T-helper 1 cell (primary cell): Measurements from ENCODE around the gene GOLGA6L9.
A peak's percentile ranks its signal among the peaks of the same experiment; 100 is the strongest.
"Not testable (repeated sequence)": the region's sequence is repeated elsewhere in the genome, so short reads cannot be mapped to it uniquely, and the experiment has no call there.

Experiments used
- DNase-seq, 5 donors: peaks; one replicate each; pipeline ENCODE4 v3.0.0-alpha.2; 2012 to 2020

The GOLGA6L9 gene

GRCh38 chr15:82469381-82469780 is 39.8 kb downstream of the GOLGA6L9 start:
- not testable (repeated sequence) for DNase-seq

DNA sequence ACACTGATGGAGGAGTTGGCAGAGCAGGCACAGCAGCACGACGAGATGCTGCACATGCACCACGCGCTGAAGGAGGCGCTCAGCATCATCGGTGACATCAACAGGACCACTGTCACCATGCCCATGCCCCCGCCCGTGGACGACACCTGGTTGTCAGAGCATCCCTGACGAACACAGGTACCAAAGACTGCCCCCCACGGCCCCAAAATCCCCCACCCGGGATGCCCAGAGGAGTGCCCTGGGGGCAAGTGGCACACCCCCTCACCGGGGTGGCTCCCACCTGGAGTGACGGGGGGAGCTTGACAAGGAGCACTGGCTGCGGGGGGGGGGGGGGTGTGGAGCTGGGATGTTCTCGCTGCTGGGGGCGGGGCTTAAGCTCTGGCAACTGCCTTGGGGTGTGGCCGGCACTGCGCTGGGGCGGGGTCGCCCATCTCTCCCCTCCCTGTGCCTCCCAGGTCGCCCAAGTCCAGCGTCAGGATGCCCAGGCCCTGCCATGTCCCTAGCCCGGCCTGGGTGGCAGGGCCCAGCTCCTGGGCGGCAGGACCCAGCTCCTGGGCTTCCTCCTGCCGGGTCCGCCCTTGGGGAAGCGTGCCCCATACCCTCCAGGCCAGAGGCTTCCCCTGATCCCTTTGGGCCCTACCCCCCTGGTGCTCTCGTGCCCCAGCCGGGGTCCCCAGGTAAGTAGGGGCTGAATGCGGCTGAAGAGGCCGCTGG is 42.8 kb downstream of the GOLGA6L9 start:
- DNase-seq: peak in 1 of 5 donors; percentile 2

- DNase-seq: not testable (repeated sequence)
These were observed 45.1 kb downstream of the GOLGA6L9 start for GRCh38 chr15:82474596-82475325.

- not testable (repeated sequence) for DNase-seq
These were observed 45.8 kb downstream of the GOLGA6L9 start for GRCh38 chr15:82475345-82475967.

DNA sequence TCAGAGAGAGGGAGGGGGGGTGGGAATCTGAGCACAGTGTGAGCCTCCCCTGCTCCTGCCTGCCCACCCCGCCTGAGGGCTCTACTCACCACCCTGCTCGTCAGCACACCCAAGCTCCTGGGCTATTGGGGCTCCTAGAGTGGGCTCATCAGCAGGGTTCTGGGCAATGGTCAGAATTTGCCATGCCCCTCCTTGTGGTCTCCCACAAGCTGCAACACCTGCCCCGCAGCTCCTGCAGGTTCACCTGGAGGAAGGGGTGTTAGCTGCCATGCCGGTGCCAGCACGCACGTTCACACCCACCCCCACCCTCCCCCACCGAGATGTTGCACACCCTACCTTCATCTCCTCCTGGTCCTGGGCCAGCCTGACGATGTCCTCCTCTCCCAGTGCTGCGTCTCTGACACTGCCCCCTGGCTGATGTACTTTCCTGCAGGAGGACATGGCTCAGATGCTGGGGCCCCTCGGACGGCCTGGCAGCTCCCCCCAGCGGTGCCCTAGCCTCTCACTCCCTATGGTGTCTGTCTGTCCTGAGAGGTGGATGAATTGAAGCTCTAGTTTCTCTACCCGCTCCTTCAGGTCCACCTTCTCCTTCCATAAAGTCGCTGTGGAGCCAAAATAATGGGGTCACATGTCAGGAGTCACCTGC is 47.2 kb downstream of the GOLGA6L9 start:
- DNase-seq: not testable (repeated sequence)

DNA sequence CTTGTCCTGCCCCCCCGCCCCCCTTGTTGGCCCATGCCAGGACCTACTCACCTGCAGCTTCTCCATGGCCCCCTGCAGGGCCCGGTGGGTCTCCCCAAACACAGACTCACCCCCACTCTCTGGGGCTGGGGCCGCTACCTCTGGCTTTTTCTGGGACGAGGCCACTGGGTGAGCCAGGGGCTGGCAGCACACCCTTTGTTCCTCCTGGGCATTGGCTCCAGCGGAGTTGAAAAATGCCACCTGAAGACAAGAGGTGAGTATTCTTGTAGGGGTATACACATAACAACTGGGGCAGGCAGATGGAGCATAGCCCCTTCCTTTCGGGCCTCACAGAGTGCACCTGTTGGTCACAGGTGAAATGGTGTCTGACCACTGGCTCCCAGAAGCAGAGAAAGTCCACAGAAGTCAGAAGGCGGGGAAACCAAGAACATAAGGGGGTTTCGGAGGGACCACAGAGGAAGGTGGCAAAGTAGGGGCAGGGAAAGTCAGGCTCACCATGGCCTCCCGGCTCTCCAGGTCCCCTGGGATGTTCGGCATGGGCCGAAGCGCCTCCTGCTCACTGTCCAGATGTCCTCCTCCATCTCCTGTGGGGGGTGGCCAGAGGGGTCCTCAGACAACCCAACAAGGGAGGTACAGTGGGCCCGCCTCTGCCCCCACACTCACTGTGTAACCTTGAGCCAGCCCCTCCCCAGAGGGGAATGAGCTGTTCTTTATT is 47.9 kb downstream of the GOLGA6L9 start:
- not testable (repeated sequence) for DNase-seq
